Measurements from ENCODE around the gene FAM184A. TPM values are rescaled to one million over a fixed set of nuclear protein-coding genes. Genes with fewer than 3 reads are reported as not detected.

The FAM184A gene, protein sequence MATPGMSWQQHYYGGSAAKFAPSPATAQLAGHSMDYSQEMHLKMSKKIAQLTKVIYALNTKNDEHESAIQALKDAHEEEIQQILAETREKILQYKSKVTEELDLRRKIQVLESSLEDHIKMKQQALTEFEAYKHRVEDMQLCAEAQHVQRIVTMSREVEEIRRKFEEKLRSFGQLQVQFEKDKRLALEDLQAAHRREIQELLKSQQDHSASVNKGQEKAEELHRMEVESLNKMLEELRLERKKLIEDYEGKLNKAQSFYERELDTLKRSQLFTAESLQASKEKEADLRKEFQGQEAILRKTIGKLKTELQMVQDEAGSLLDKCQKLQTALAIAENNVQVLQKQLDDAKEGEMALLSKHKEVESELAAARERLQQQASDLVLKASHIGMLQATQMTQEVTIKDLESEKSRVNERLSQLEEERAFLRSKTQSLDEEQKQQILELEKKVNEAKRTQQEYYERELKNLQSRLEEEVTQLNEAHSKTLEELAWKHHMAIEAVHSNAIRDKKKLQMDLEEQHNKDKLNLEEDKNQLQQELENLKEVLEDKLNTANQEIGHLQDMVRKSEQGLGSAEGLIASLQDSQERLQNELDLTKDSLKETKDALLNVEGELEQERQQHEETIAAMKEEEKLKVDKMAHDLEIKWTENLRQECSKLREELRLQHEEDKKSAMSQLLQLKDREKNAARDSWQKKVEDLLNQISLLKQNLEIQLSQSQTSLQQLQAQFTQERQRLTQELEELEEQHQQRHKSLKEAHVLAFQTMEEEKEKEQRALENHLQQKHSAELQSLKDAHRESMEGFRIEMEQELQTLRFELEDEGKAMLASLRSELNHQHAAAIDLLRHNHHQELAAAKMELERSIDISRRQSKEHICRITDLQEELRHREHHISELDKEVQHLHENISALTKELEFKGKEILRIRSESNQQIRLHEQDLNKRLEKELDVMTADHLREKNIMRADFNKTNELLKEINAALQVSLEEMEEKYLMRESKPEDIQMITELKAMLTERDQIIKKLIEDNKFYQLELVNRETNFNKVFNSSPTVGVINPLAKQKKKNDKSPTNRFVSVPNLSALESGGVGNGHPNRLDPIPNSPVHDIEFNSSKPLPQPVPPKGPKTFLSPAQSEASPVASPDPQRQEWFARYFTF
- not detected in 2 replicates for total RNA-seq

GRCh38 chr6:119078376-119079282, at the start of gene FAM184A:
Gene FAM184A (minus strand): TSS chr6:119078664. CDS start chr6:119078299, 365 bp downstream.

GRCh38 chr6:118934461-118935330, 143.8 kb downstream of the FAM184A start, which contains the start of gene MCM9:
Gene MCM9 (minus strand): TSS chr6:118935159. CDS start chr6:118931723, 3,436 bp downstream.

Other genes starting within 250 kb of the FAM184A start
- 7.6 TPM in 2 replicates for gene ASF1A, start 184.5 kb downstream of the FAM184A start, total RNA-seq
- 4.2 and 13.5 TPM in 2 replicates for gene MCM9, start 143.5 kb downstream of the FAM184A start, total RNA-seq